Measurements from ENCODE around the gene CALCB.
"Not testable (repeated sequence)": the region's sequence is repeated elsewhere in the genome, so short reads cannot be mapped to it uniquely, and the experiment has no call there.

DNA sequence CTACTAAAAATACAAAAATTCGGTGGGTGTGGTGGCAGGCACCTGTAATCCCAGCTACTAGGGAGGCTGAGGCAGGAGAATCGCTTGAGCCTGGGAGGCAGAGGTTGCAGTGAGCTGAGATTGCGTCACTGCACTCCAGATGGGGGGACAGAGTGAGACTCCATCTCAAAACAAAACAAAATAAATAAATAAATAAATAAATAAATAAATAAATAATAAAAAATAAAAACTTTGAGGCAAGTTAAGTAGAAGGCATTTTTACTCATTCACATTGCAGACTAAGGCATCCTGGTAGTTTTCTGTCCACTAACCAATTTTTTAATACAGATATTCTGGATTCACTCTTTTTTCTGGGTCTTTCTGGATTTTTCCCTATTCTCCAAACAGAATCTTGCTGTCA, 26.7 kb upstream of the CALCB start:
- TF ChIP-seq, protein P1, sequence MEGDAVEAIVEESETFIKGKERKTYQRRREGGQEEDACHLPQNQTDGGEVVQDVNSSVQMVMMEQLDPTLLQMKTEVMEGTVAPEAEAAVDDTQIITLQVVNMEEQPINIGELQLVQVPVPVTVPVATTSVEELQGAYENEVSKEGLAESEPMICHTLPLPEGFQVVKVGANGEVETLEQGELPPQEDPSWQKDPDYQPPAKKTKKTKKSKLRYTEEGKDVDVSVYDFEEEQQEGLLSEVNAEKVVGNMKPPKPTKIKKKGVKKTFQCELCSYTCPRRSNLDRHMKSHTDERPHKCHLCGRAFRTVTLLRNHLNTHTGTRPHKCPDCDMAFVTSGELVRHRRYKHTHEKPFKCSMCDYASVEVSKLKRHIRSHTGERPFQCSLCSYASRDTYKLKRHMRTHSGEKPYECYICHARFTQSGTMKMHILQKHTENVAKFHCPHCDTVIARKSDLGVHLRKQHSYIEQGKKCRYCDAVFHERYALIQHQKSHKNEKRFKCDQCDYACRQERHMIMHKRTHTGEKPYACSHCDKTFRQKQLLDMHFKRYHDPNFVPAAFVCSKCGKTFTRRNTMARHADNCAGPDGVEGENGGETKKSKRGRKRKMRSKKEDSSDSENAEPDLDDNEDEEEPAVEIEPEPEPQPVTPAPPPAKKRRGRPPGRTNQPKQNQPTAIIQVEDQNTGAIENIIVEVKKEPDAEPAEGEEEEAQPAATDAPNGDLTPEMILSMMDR (IDR thresholded peaks at IDR 0.05): not testable (repeated sequence)
- TF ChIP-seq POLR2A (IDR thresholded peaks at IDR 0.05): not testable (repeated sequence)

Measured in esophagus squamous epithelium (tissue), 4 donors.